ENCODE data around the gene FCER2. TPM values are rescaled to one million over a fixed set of nuclear protein-coding genes. Genes with fewer than 3 reads are reported as not detected.

The FCER2 gene
- total RNA-seq, 2 experiments from 2014 or later = 0.29 to 0.31 TPM

GRCh38 chr19:7731218-7731595 is 29.3 kb upstream of the FCER2 start:
- Mint-ChIP-seq H3K27me3 (ENCODE audit: low read depth) (peaks cover 52% of the 10 kb centered on the region), H3K4me1 (ENCODE audit: low read depth) (no peaks in the 10 kb centered on the region), H3K27ac (no peak overlapping the region), H3K4me3 (no peak overlapping the region), H3K9me3 (ENCODE audit: insufficient read depth) (no peaks in the 10 kb centered on the region), H3K36me3 (ENCODE audit: low read depth) (no peaks in the 10 kb centered on the region)
- ATAC-seq (no peak), DNase-seq (no peak)
- ChIA-PET POLR2A (no interaction called here), CTCF (no interaction called here)

DNA sequence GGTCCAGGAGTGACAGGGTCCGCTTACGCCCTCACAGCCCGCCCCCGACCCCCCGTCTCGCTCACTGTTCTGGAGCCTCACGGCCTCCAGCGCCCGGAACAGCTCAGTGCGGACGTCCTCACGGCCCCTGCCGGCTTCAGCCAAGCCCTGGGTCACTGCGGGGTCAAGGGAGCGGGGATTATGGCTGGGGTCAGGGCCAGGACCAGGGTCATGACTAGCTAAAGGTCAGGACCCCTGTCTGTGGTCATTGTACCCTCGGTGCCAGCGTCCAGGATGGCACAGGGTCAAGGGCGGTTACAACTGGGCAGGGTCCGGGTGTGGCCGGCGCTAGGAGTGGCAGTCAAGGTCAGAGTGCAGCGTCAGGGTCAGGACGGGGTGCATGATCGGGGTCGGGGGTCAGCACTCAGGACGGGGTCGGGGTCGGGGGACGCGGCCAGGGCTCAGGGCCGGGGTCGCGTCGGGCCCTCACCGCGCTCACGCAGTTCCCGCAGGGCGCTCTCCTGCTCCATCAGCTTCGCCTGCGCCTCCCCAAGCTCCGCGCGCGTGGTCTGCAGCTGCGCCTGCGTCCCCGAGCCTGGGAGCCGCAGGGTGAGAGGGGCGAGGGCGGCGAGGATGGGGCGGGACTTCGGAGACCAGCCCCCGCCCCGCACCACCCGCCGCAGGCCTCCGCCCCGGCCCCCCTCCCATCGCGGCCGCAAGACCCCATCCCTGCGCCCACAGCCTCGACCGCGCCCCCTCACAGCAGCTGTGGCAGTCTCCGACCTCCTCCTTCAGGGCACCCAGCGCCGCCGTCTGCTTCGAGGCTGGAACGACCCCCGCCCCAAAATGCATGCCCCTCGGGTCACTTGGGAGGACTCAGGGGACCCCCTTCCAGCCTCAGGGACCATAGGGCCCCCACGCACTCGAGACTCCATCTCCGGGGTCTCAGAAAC is 28.6 kb upstream of the FCER2 start:
- Mint-ChIP-seq H3K27me3 (ENCODE audit: low read depth) (peaks cover 52% of the 10 kb centered on the region), H3K9me3 (ENCODE audit: insufficient read depth) (no peaks in the 10 kb centered on the region), H3K27ac (no peak overlapping the region), H3K4me1 (ENCODE audit: low read depth) (no peaks in the 10 kb centered on the region), H3K36me3 (ENCODE audit: low read depth) (no peaks in the 10 kb centered on the region), H3K4me3 (no peak overlapping the region)
- ATAC-seq (no peak), DNase-seq (no peak)
- ChIA-PET CTCF (no interaction called here), POLR2A (no interaction called here)

GRCh38 chr19:7729831-7730285 is 27.9 kb upstream of the FCER2 start:
- no peak for DNase-seq
- H3K4me1 Mint-ChIP-seq (ENCODE audit: low read depth) = no peaks in the 10 kb centered on the region
- ATAC-seq = no peak
- H3K27ac Mint-ChIP-seq = no peak overlapping the region
- ChIA-PET CTCF (no interaction called here), POLR2A (no interaction called here)
- H3K27me3 Mint-ChIP-seq (ENCODE audit: low read depth) = peaks cover 46% of the 10 kb centered on the region
- no peaks in the 10 kb centered on the region for H3K36me3 Mint-ChIP-seq (ENCODE audit: low read depth)
- no peaks in the 10 kb centered on the region for H3K9me3 Mint-ChIP-seq (ENCODE audit: insufficient read depth)
- no peak overlapping the region for H3K4me3 Mint-ChIP-seq

DNA sequence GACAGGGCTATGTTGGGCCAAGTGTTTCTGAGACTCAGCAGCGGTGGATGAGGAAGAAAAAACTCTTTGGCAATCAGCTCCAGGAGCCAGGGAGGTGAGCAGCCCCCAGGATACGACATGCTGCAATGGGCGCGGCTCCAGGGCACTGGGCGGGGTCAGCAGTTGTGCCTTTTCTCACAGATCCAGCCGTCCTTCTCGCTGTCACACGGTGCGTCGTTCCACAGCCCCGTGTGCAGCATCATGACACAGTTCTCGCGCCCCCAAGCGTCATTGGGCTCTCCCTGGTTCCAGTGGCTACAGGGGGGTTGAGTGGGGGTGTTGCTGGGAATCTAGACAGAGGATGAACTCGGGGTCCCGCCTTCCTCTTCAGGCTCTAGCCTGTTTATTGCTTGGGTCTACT is 27.3 kb upstream of the FCER2 start:
- DNase-seq (no peak), ATAC-seq (no peak)
- H3K4me3 Mint-ChIP-seq = no peak overlapping the region
- H3K4me1 Mint-ChIP-seq (ENCODE audit: low read depth) = no peaks in the 10 kb centered on the region
- H3K27me3 Mint-ChIP-seq (ENCODE audit: low read depth) = peaks cover 42% of the 10 kb centered on the region
- POLR2A ChIA-PET = interaction anchor here (0.5 kb wide), 1 partner anchor 215 kb away, joined by 3 read pairs; no protein-coding TSS in a partner anchor
- CTCF ChIA-PET = no interaction called here
- no peaks in the 10 kb centered on the region for H3K36me3 Mint-ChIP-seq (ENCODE audit: low read depth)
- H3K9me3 Mint-ChIP-seq (ENCODE audit: insufficient read depth) = no peaks in the 10 kb centered on the region
- no peak overlapping the region for H3K27ac Mint-ChIP-seq

DNA sequence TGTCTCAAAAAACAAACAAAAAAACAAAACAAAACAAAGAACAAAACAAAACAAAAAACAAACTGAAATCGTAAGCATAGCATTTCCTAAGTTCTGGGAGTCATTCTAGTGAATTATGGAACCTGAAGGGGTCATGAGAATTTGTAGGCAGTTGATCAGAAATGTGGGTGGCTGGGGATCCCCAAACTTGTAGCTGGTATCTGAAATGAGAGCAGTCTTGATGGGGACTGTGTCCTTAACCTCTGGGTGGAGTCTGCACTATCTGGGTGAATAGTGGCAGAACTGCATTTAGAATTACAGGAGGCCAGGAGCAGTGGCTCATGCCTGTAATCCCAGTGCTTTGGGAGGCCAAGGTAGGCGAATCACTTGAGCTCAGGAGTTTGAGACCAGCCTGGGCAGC is 23.9 kb upstream of the FCER2 start:
- Mint-ChIP-seq H3K36me3 (ENCODE audit: low read depth) (no peaks in the 10 kb centered on the region), H3K4me3 (no peak overlapping the region), H3K27ac (no peak overlapping the region), H3K9me3 (ENCODE audit: insufficient read depth) (no peaks in the 10 kb centered on the region), H3K4me1 (ENCODE audit: low read depth) (no peaks in the 10 kb centered on the region), H3K27me3 (ENCODE audit: low read depth) (peaks cover 30% of the 10 kb centered on the region)
- ATAC-seq (no peak), DNase-seq (no peak)
- ChIA-PET POLR2A (no interaction called here), CTCF (no interaction called here)

- Mint-ChIP-seq H3K36me3 (ENCODE audit: low read depth) (no peaks in the 10 kb centered on the region), H3K4me1 (ENCODE audit: low read depth) (peaks cover 5% of the 10 kb centered on the region), H3K27me3 (ENCODE audit: low read depth) (peaks cover 2% of the 10 kb centered on the region), H3K27ac (no peak overlapping the region), H3K4me3 (no peak overlapping the region), H3K9me3 (ENCODE audit: insufficient read depth) (no peaks in the 10 kb centered on the region)
- ATAC-seq = no peak
- CTCF ChIA-PET = no interaction called here
- POLR2A ChIA-PET = no interaction called here
- no peak for DNase-seq
These were observed 20.3 kb upstream of the FCER2 start for GRCh38 chr19:7722231-7722651.

- Mint-ChIP-seq H3K27ac (no peak overlapping the region), H3K4me3 (no peak overlapping the region), H3K9me3 (ENCODE audit: insufficient read depth) (peaks cover 4% of the 10 kb centered on the region), H3K27me3 (ENCODE audit: low read depth) (peaks cover 2% of the 10 kb centered on the region), H3K4me1 (ENCODE audit: low read depth) (peaks cover 5% of the 10 kb centered on the region), H3K36me3 (ENCODE audit: low read depth) (no peaks in the 10 kb centered on the region)
- no peak for ATAC-seq
- ChIA-PET POLR2A (no interaction called here), CTCF (no interaction called here)
- DNase-seq = no peak
These were observed 18.4 kb upstream of the FCER2 start for GRCh38 chr19:7720351-7720750.

DNA sequence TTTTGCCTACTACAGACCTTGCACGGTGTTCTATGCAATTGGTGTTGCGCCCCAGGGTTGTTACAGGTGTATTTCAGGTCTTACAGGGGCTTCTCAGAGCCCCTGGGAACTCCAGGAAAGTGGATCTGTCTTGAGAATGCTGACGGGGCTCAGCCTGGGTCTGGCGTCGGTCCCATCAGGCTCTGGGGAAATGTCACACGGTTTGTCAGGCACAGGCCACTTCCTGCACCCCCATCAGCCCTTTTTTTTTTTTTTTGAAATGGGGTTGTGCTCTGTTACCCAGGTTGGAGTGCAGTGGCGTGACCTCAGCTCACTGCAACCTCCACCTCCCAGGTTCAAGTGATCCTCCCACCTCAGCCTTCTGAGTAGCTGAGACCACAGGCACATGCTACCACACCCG is 16.7 kb upstream of the FCER2 start:
- peak; percentile 33 for ATAC-seq
- ChIA-PET POLR2A (no interaction called here), CTCF (no interaction called here)

DNA sequence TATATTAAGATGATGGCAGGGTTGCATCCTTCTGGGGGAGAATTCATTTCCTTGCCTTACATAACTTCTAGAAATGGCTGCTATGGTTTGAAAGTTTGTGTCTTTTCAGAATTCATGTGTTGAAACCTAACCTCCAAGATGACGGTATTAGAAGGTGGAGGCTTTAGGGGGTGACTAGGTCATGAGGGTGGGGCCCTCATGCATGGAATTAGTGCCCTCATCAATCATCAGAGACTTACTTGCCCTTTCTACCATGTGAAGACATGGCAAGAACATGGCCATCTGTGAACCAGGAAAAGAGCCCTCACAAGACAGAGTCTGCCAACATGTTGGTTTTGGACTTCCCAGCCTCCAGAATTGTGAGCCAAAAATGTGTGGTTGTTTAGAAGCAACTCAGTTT is 14.8 kb upstream of the FCER2 start:
- ATAC-seq = no peak
- no peaks in the 10 kb centered on the region for H3K36me3 Mint-ChIP-seq (ENCODE audit: low read depth)
- no peak overlapping the region for H3K4me3 Mint-ChIP-seq

More for the DNA sequence above, 16.7 kb upstream of the FCER2 start:
- Mint-ChIP-seq H3K27me3 (ENCODE audit: low read depth) (peaks cover 2% of the 10 kb centered on the region), H3K9me3 (ENCODE audit: insufficient read depth) (peaks cover 4% of the 10 kb centered on the region), H3K4me1 (ENCODE audit: low read depth) (peaks cover 7% of the 10 kb centered on the region), H3K36me3 (ENCODE audit: low read depth) (no peaks in the 10 kb centered on the region), H3K4me3 (no peak overlapping the region), H3K27ac (no peak overlapping the region)
- DNase-seq = no peak

GRCh38 chr19:7715671-7716070 is 13.7 kb upstream of the FCER2 start:
- no peaks in the 10 kb centered on the region for H3K27me3 Mint-ChIP-seq (ENCODE audit: low read depth)
- peaks cover 4% of the 10 kb centered on the region for H3K9me3 Mint-ChIP-seq (ENCODE audit: insufficient read depth)
- POLR2A ChIA-PET = interaction anchor here (0.7 kb wide), 1 partner anchor 89 kb away, joined by 3 read pairs; no protein-coding TSS in a partner anchor
- CTCF ChIA-PET = interaction anchor here (2.1 kb wide), 1 partner anchor 35 kb away, joined by 5 read pairs; the partner anchor contains the start of gene TRAPPC5
- H3K4me1 Mint-ChIP-seq (ENCODE audit: low read depth) = peaks cover 7% of the 10 kb centered on the region
- H3K36me3 Mint-ChIP-seq (ENCODE audit: low read depth) = no peaks in the 10 kb centered on the region
- DNase-seq (no peak), ATAC-seq (no peak)
- no peak overlapping the region for H3K27ac Mint-ChIP-seq
- no peak overlapping the region for H3K4me3 Mint-ChIP-seq

More for the DNA sequence above, 14.8 kb upstream of the FCER2 start:
- Mint-ChIP-seq H3K27me3 (ENCODE audit: low read depth) (no peaks in the 10 kb centered on the region), H3K9me3 (ENCODE audit: insufficient read depth) (peaks cover 4% of the 10 kb centered on the region), H3K4me1 (ENCODE audit: low read depth) (peaks cover 7% of the 10 kb centered on the region), H3K27ac (no peak overlapping the region)
- no peak for DNase-seq
- CTCF ChIA-PET = interaction anchor here (2.1 kb wide), 1 partner anchor 36 kb away, joined by 5 read pairs; the partner anchor contains the start of gene TRAPPC5
- POLR2A ChIA-PET = no interaction called here

- peaks cover 19% of the 10 kb centered on the region for H3K4me1 Mint-ChIP-seq (ENCODE audit: low read depth)
- ChIA-PET POLR2A (interaction anchor here (0.7 kb wide), 1 partner anchor 254 kb away, joined by 4 read pairs; no protein-coding TSS in a partner anchor), CTCF (no interaction called here)
- H3K36me3 Mint-ChIP-seq (ENCODE audit: low read depth) = no peaks in the 10 kb centered on the region
- no peak overlapping the region for H3K4me3 Mint-ChIP-seq
- no peaks in the 10 kb centered on the region for H3K9me3 Mint-ChIP-seq (ENCODE audit: insufficient read depth)
- no peak overlapping the region for H3K27ac Mint-ChIP-seq
- H3K27me3 Mint-ChIP-seq (ENCODE audit: low read depth) = peaks cover 5% of the 10 kb centered on the region
- ATAC-seq = no peak
- no peak for DNase-seq
These were observed 8.7 kb upstream of the FCER2 start for GRCh38 chr19:7710616-7711015.

- ChIA-PET POLR2A (no interaction called here), CTCF (no interaction called here)
- DNase-seq (no peak), ATAC-seq (no peak)
- Mint-ChIP-seq H3K27ac (no peak overlapping the region), H3K4me3 (no peak overlapping the region), H3K4me1 (ENCODE audit: low read depth) (peaks cover 25% of the 10 kb centered on the region), H3K36me3 (ENCODE audit: low read depth) (no peaks in the 10 kb centered on the region), H3K27me3 (ENCODE audit: low read depth) (peaks cover 5% of the 10 kb centered on the region), H3K9me3 (ENCODE audit: insufficient read depth) (no peaks in the 10 kb centered on the region)
These were observed 8.1 kb upstream of the FCER2 start for GRCh38 chr19:7709932-7710460.

Data from activated CD8-positive, alpha-beta T cell treated with anti-CD3 and anti-CD28 coated beads, Interleukin-2, amount 10 ng/mL, durations not matched to agents 7 days and 5 days (primary cell).